Endothelial cell of umbilical vein (primary cell): Measurements from ENCODE around the gene SLC45A2. TPM values are rescaled to one million over a fixed set of nuclear protein-coding genes. Genes with fewer than 3 reads are reported as not detected.

Experiments
- BruUV-seq: library from RNA; stranded (reverse); fragments of 400-500 nt; replicated peaks from 2 replicates; lab custom pipeline; 2021; lab: Mats Ljungman, UMichigan
- CTCF ChIA-PET: fragments of 300-600, 350-600 bp; sonication (Branson Sonifier 250); formaldehyde crosslinking; loops from one replicate; lab custom pipeline; 2021; ENCODE audit warnings: antibody characterized with exemption, inconsistent platforms; lab: Charles Lee
- POLR2A ChIA-PET: fragments of 300-600, 350-600 bp; sonication (Branson Sonifier 250); formaldehyde crosslinking; loops from one replicate; lab custom pipeline; 2021; ENCODE audit warnings: antibody characterized with exemption, inconsistent platforms; lab: Charles Lee
- DNase-seq: peaks from one replicate; pipeline ENCODE4 v3.0.0-alpha.2; 2011; ENCODE audit warnings: low read depth, low spot score
- FAIRE-seq: peaks from 2 replicates; lab custom pipeline; 2011; peaks lifted over from hg19 to GRCh38; lab: Jason Lieb, UNC
- H2AFZ ChIP-seq: 2 replicates; pipeline ENCODE4 v1.6.0; 2012; ENCODE audit warnings: low read depth, low read length, control low read depth, inconsistent platforms
- H3K27ac ChIP-seq: 2 replicates; pipeline ENCODE4 v1.5.1; 2011; ENCODE audit warnings: low read depth, mild to moderate bottlenecking, control low read depth, low read length, moderate library complexity; ENCODE audit not compliant: insufficient read depth
- H3K27me3 ChIP-seq, 2 experiments: 2 replicates each; pipeline versions ENCODE4 v1.6.0 to v1.6.1; 2011; ENCODE audit warnings: low read length in 2 of 2, mixed read lengths in 1 of 2; ENCODE audit not compliant: control insufficient read depth in 2 of 2, insufficient read depth in 2 of 2
- H3K36me3 ChIP-seq, 2 experiments: 2 replicates in 1 of 2; 3 replicates in 1 of 2; pipeline ENCODE4 v1.5.1; 2011; ENCODE audit warnings: low read length in 2 of 2, mild to moderate bottlenecking in 1 of 2, moderate library complexity in 1 of 2; ENCODE audit not compliant: control insufficient read depth in 2 of 2, insufficient read depth in 2 of 2; ENCODE audit errors: extremely low read depth in 1 of 2
- H3K4me1 ChIP-seq: 3 replicates; pipeline ENCODE4 v1.5.1; 2011; ENCODE audit warnings: mild to moderate bottlenecking, low read length; ENCODE audit not compliant: control insufficient read depth, insufficient read depth; ENCODE audit errors: extremely low read depth
- H3K4me2 ChIP-seq: 2 replicates; pipeline ENCODE4 v1.6.1; 2011; ENCODE audit warnings: low read length, control low read depth, mixed read lengths; ENCODE audit not compliant: insufficient read depth
- H3K4me3 ChIP-seq, 3 experiments: fragments of 200-600 bp in 1 of 3; sonication (generic), shearing (Covaris generic) in 1 of 3; replicated peaks in 1 of 3; 2 replicates each; pipeline ENCODE4 v1.5.1; 2011 to 2016; ENCODE audit warnings: control low read depth in 3 of 3, low read length in 3 of 3, mild to moderate bottlenecking in 2 of 3, inconsistent platforms in 1 of 3, low read depth in 1 of 3, moderate library complexity in 1 of 3; ENCODE audit not compliant: insufficient read depth in 1 of 3
- H3K79me2 ChIP-seq: 2 replicates; pipeline ENCODE4 v1.6.0; 2012; ENCODE audit warnings: low read length, inconsistent platforms; ENCODE audit not compliant: control insufficient read depth, insufficient read depth
- H3K9ac ChIP-seq: replicated peaks from 2 replicates; pipeline ENCODE3; 2011; ENCODE audit warnings: low read length, control low read depth; ENCODE audit not compliant: insufficient read depth; ENCODE audit errors: extremely low read depth
- H3K9me1 ChIP-seq: replicated peaks from 3 replicates; pipeline ENCODE4 v1.6.0; 2011; ENCODE audit warnings: mild to moderate bottlenecking, low read length; ENCODE audit not compliant: control insufficient read depth, insufficient read depth; ENCODE audit errors: extremely low read depth
- H3K9me3 ChIP-seq: replicated peaks from 2 replicates; pipeline ENCODE4 v1.5.1; 2012; ENCODE audit warnings: low read length, inconsistent platforms; ENCODE audit not compliant: control insufficient read depth, insufficient read depth
- H4K20me1 ChIP-seq: replicated peaks from 2 replicates; pipeline ENCODE3; 2011; ENCODE audit warnings: mild to moderate bottlenecking, low read length; ENCODE audit not compliant: control insufficient read depth, insufficient read depth; ENCODE audit errors: extremely low read depth
- EZH2 ChIP-seq: IDR thresholded peaks from 2 replicates; pipeline ENCODE4 v1.6.1; 2012; ENCODE audit warnings: borderline replicate concordance, low read depth, mild to moderate bottlenecking, moderate library complexity, low read length, inconsistent platforms; ENCODE audit not compliant: severe bottlenecking
- FOS ChIP-seq: IDR thresholded peaks from 2 replicates; pipeline ENCODE4 v1.6.1; 2011; ENCODE audit warnings: mild to moderate bottlenecking, low read length, moderate library complexity, borderline replicate concordance; ENCODE audit not compliant: insufficient read depth
- MAX ChIP-seq: IDR thresholded peaks from 2 replicates; pipeline ENCODE4 v1.6.1; 2011; ENCODE audit not compliant: insufficient read depth, insufficient read length
- MYC ChIP-seq: IDR thresholded peaks from one replicate; pipeline ENCODE4 v1.6.1; 2011; ENCODE audit warnings: mild to moderate bottlenecking, low read depth, low read length
- POLR2A ChIP-seq: IDR thresholded peaks from 2 replicates; pipeline ENCODE4 v1.6.1; 2012; ENCODE audit warnings: low read depth, mild to moderate bottlenecking, control low read depth, low read length
- POLR2AphosphoS5 ChIP-seq: IDR thresholded peaks from 2 replicates; pipeline ENCODE4 v1.6.1; 2012; ENCODE audit warnings: low read depth, mild to moderate bottlenecking, control low read depth, low read length, moderate library complexity; ENCODE audit not compliant: insufficient read depth
- dilution Hi-C: fragments of 300-500 bp; cut with MboI; formaldehyde crosslinking; loops from one replicate; pipeline ENCODE4 v1.15.0; 2019; ENCODE audit warnings: low sequenced_read_pairs; ENCODE audit not compliant: extremely low pct_ligation_motif_present
- intact Hi-C: fragments of 100-400 bp; cut with micrococcal nuclease; formaldehyde crosslinking; loops from one replicate; pipeline ENCODE4 v1.10.0; 2022
- polyA plus RNA-seq, 4 experiments: library from polyadenylated mRNA; depleted of rRNA in 3 of 4; stranded (reverse) in 3 of 4; unstranded in 1 of 4; fragments of >200 nt; gene quantifications; 2 replicates each; pipeline versions ENCODE4 v1.2.1 to v1.2.3, GENCODE V29; 2011 to 2012; ENCODE audit warnings: missing spikeins in 1 of 4
- total RNA-seq: library from RNA; stranded (reverse); gene quantifications from 2 replicates; pipeline ENCODE4 v1.2.3, GENCODE V29; 2021

Gene SLC45A2
- total and polyA plus RNA-seq, 2 donors (not counting 3 experiments of a cell fraction or from before 2014, with no cell fraction given): not detected

GRCh38 chr5:34013547-34013946 lies 29.1 kb upstream of the SLC45A2 start:
- TF ChIP-seq POLR2AphosphoS5 (no peak), FOS (no peak), MYC (no peak), POLR2A (no peak), EZH2 (no peak)
- intact Hi-C loops: no loop called here
- Histone ChIP-seq H3K4me2 (no peak overlapping the region), H3K4me3 (no peak overlapping the region), H4K20me1 (no peaks in the 10 kb centered on the region), H3K36me3 (no peaks in the 10 kb centered on the region), H2AFZ (no peak overlapping the region), H3K9me3 (no peaks in the 10 kb centered on the region), H3K27me3 (peaks cover 3 to 10% of the 10 kb centered on the region in 2 experiments), H3K79me2 (no peaks in the 10 kb centered on the region), H3K4me1 (peaks cover 4% of the 10 kb centered on the region), H3K27ac (no peak overlapping the region), H3K9ac (no peak overlapping the region), H3K9me1 (no peaks in the 10 kb centered on the region)
- ChIA-PET CTCF (interaction anchor here (1.1 kb wide), 1 partner anchor 8 kb away, joined by 3 read pairs; no protein-coding TSS in a partner anchor), POLR2A (no interaction called here)
- dilution Hi-C loops: no loop called here
- DNase-seq: no peak
- no peak for FAIRE-seq
- no TSS peak for BruUV-seq

- FAIRE-seq (no peak), DNase-seq (peak; percentile 32)
- ChIA-PET POLR2A (no interaction called here), CTCF (interaction anchor here (0.7 to 1.6 kb wide), 4 partner anchors 9 to 1507 kb away, joined by 3 read pairs; no protein-coding TSS in a partner anchor)
- no TSS peak for BruUV-seq
- H3K27ac ChIP-seq: no peak overlapping the region
- dilution Hi-C loops (no loop called here), intact Hi-C loops (no loop called here)
- no peaks in the 10 kb centered on the region for H3K9me1 ChIP-seq
- TF ChIP-seq MAX (no peak), EZH2 (no peak)
- no peak overlapping the region for H3K9ac ChIP-seq
- H3K36me3 ChIP-seq: no peaks in the 10 kb centered on the region
- H4K20me1 ChIP-seq: no peaks in the 10 kb centered on the region
- no peak overlapping the region for H3K4me3 ChIP-seq
- no peak overlapping the region for H3K4me2 ChIP-seq
- no peaks in the 10 kb centered on the region for H3K79me2 ChIP-seq
- no peak overlapping the region for H2AFZ ChIP-seq
- peaks cover 4% of the 10 kb centered on the region for H3K4me1 ChIP-seq
- no peaks in the 10 kb centered on the region for H3K9me3 ChIP-seq
- peaks cover 3 to 10% of the 10 kb centered on the region in 2 experiments for H3K27me3 ChIP-seq
Observed at GRCh38 chr5:34012791-34013190, 28.3 kb upstream of the SLC45A2 start.
